Brain microvascular endothelial cell (primary cell): ENCODE measurements around the gene SUGP2.
"Not testable (repeated sequence)": the region's sequence is repeated elsewhere in the genome, so short reads cannot be mapped to it uniquely, and the experiment has no call there.

ENCODE experiments used
- DNase-seq: peaks from one replicate; pipeline ENCODE4 v3.0.0-alpha.2; 2020
- H3K27ac ChIP-seq: fragments of 250-450 bp; sonication (Bioruptor Pico); 2 replicates; pipeline ENCODE4 v1.5.1; 2020; ENCODE audit warnings: mild to moderate bottlenecking, moderate library complexity
- H3K27me3 ChIP-seq: fragments of 250-450 bp; sonication (Bioruptor Pico); replicated peaks from 2 replicates; pipeline ENCODE4 v1.5.1; 2020; ENCODE audit warnings: mild to moderate bottlenecking
- H3K36me3 ChIP-seq: fragments of 250-450 bp; sonication (Bioruptor Pico); replicated peaks from 2 replicates; pipeline ENCODE4 v1.5.1; 2020; ENCODE audit warnings: mild to moderate bottlenecking
- H3K4me3 ChIP-seq: 2 replicates; pipeline ENCODE4 v1.5.1; 2011; ENCODE audit warnings: low read depth, mild to moderate bottlenecking, control low read depth, low read length, moderate library complexity
- CTCF ChIP-seq: IDR thresholded peaks from 2 replicates; pipeline ENCODE4 v1.5.1; 2011; ENCODE audit warnings: low read depth, mild to moderate bottlenecking, moderate library complexity, low read length, control low read depth, inconsistent platforms; ENCODE audit errors: missing control alignments
- in situ Hi-C: cut with HindIII; loops from 2 replicates; pipeline ENCODE4 v1.10.0; 2017; ENCODE audit warnings: low sequenced_read_pairs, low pct_ligation_motif_present

SUGP2 gene

GRCh38 chr19:18966307-18966706 is 67.0 kb downstream of the SUGP2 start:
- TF ChIP-seq CTCF: no peak
- Histone ChIP-seq H3K27ac (no peak overlapping the region), H3K4me3 (no peak overlapping the region), H3K27me3 (peaks cover 4% of the 10 kb centered on the region), H3K36me3 (no peaks in the 10 kb centered on the region)
- in situ Hi-C loops: no loop called here
- DNase-seq: no peak

GRCh38 chr19:18964121-18964520 is 69.2 kb downstream of the SUGP2 start:
- no peak overlapping the region for H3K27ac ChIP-seq
- peaks cover 4% of the 10 kb centered on the region for H3K27me3 ChIP-seq
- no peak overlapping the region for H3K4me3 ChIP-seq
- DNase-seq: no peak
- no peaks in the 10 kb centered on the region for H3K36me3 ChIP-seq
- no peak for TF ChIP-seq CTCF
- in situ Hi-C loops: no loop called here

GRCh38 chr19:18961767-18962620 is 71.3 kb downstream of the SUGP2 start:
- Histone ChIP-seq H3K36me3 (no peaks in the 10 kb centered on the region), H3K4me3 (no peak overlapping the region), H3K27ac (no peak overlapping the region), H3K27me3 (peaks cover 4% of the 10 kb centered on the region)
- no peak for TF ChIP-seq CTCF
- in situ Hi-C loops: no loop called here
- DNase-seq: no peak

- no peak for TF ChIP-seq CTCF
- in situ Hi-C loops: no loop called here
- no peak overlapping the region for H3K4me3 ChIP-seq
- H3K36me3 ChIP-seq: no peaks in the 10 kb centered on the region
- no peak for DNase-seq
- no peak overlapping the region for H3K27ac ChIP-seq
- peaks cover 4% of the 10 kb centered on the region for H3K27me3 ChIP-seq
Measured at GRCh38 chr19:18960370-18960769, 72.9 kb downstream of the SUGP2 start.

GRCh38 chr19:18955042-18955441 is 78.3 kb downstream of the SUGP2 start:
- Histone ChIP-seq H3K4me3 (no peak overlapping the region), H3K27me3 (no peaks in the 10 kb centered on the region), H3K36me3 (no peaks in the 10 kb centered on the region), H3K27ac (no peak overlapping the region)
- DNase-seq: no peak
- in situ Hi-C loops: no loop called here
- no peak for TF ChIP-seq CTCF

GRCh38 chr19:18954094-18954493 is 79.2 kb downstream of the SUGP2 start:
- no peak overlapping the region for H3K27ac ChIP-seq
- TF ChIP-seq CTCF: no peak
- H3K4me3 ChIP-seq: no peak overlapping the region
- in situ Hi-C loops: no loop called here
- no peaks in the 10 kb centered on the region for H3K36me3 ChIP-seq
- H3K27me3 ChIP-seq: no peaks in the 10 kb centered on the region
- no peak for DNase-seq

GRCh38 chr19:18952364-18953003 is 80.8 kb downstream of the SUGP2 start:
- DNase-seq, H3K27me3 ChIP-seq, in situ Hi-C loops, H3K27ac ChIP-seq, H3K4me3 ChIP-seq, H3K36me3 ChIP-seq: not testable (repeated sequence)
